Ovary (tissue), 9 donors: ENCODE measurements around the gene INTS13. TPM values are rescaled to one million over a fixed set of nuclear protein-coding genes. Genes with fewer than 3 reads are reported as not detected.

Experiments used
- DNase-seq, 5 donors: peaks; one replicate each; pipeline ENCODE4 v3.0.0-alpha.2; 2019 to 2020
- H3K27ac ChIP-seq, 2 donors: fragments of 200-600 bp; one replicate each; pipeline versions ENCODE4 v1.5.1 to v1.8.0; 2019 to 2022
- H3K27me3 ChIP-seq: fragments of 200-600 bp; one replicate; pipeline ENCODE4 v1.8.0; 2022
- H3K36me3 ChIP-seq: fragments of 200-600 bp; sonication (generic); one replicate; pipeline ENCODE4 v1.5.1; 2019
- H3K4me1 ChIP-seq: one replicate; pipeline ENCODE4 v1.8.1; 2013; ENCODE audit warnings: mild to moderate bottlenecking, moderate library complexity; ENCODE audit not compliant: insufficient read depth
- H3K4me3 ChIP-seq: fragments of 200-600 bp; sonication (generic); one replicate; pipeline ENCODE4 v1.5.1; 2017
- H3K9me3 ChIP-seq, 2 donors: fragments of 200-600 bp in 1 of 2; sonication (generic) in 1 of 2; one replicate each; pipeline versions ENCODE4 v1.5.1 to v1.8.1; 2013 to 2019; ENCODE audit warnings: mild to moderate bottlenecking in 1 of 2, moderate library complexity in 1 of 2
- CTCF ChIP-seq, 3 donors: fragments of 450-650 bp in 2 of 3; fragments of 200-600 bp in 1 of 3; IDR thresholded peaks; one replicate each; pipeline versions ENCODE4 v1.5.1 to v1.8.0; 2016 to 2022; ENCODE audit warnings: antibody characterized with exemption in 3 of 3, mild to moderate bottlenecking in 1 of 3
- EP300 ChIP-seq: sonication (generic); formaldehyde crosslinking; IDR thresholded peaks from one replicate; pipeline ENCODE4 v1.6.1; 2017; ENCODE audit warnings: antibody characterized with exemption
- POLR2A ChIP-seq: fragments of 450-650 bp; IDR thresholded peaks from one replicate; pipeline ENCODE4 v1.6.1; 2017; ENCODE audit warnings: antibody characterized with exemption, mild to moderate bottlenecking, moderate library complexity
- WGBS, 3 donors: extraction: QIAGEN DNeasy Blood & Tissue Kit in 1 of 3; methylation state at CpG; one replicate each; pipeline versions ENCODE4 v1.1.5 to v1.1.7; 2013 to 2017; 5-methylcytosine and 5-hydroxymethylcytosine counted together
- intact Hi-C, 4 donors: fragments of 100-400 bp; cut with DNase I; formaldehyde crosslinking; loops; one replicate each; pipeline versions ENCODE4 v1.11.0 to v1.15.1; 2022 to 2023
- polyA plus RNA-seq, 2 donors: library from polyadenylated mRNA; stranded (reverse); fragments of 200-250 nt in 1 of 2; fragments of 350-450 nt in 1 of 2; fragmentation: Illumina TruSeq in 1 of 2; extraction: RNeasy Lipid Tissue Mini Kit (QIAGEN cat#74804) in 1 of 2; gene quantifications; one replicate each; pipeline ENCODE4 v1.2.3, GENCODE V29; 2013 to 2014
- total RNA-seq, 7 donors: library from RNA; depleted of rRNA in 2 of 7; stranded (reverse); fragments of >200 nt in 2 of 7; fragmentation: NEBNext Ultra II Directional in 3 of 7; extraction: Animal tissue kit (Norgen Biotek cat#: 25700) in 3 of 7; gene quantifications; one replicate each; pipeline versions ENCODE4 v1.1.0 to v1.2.4, GENCODE V29; 2016 to 2023
- donor health status: DM: no; HTN: no; CAD: no; lungs with moderate emphysema.
- donor health status: DM: no; HTN: no; CAD: no.
- donor health status: Bipolar disorder and iron deficiency.
- donor health status: DM: yes; HTN: yes; CAD: no.
- donor health status: DM: no; HTN: no; CAD: no.
- donor health status: DM: yes; HTN: yes; CAD: no.

Gene INTS13
- total and polyA plus RNA-seq, 9 donors: 10.4 to 18.1 (median 16.3) TPM

GRCh38 chr12:26978801-26979200 lies 41.0 kb upstream of the INTS13 start:
- H3K36me3 ChIP-seq: no peaks in the 10 kb centered on the region
- TF ChIP-seq POLR2A: no peak
- TF ChIP-seq CTCF (IDR thresholded peaks at IDR 0.05): no peak
- no peak for TF ChIP-seq EP300
- no peaks in the 10 kb centered on the region for H3K27me3 ChIP-seq
- H3K9me3 ChIP-seq: no peaks in the 10 kb centered on the region
- intact Hi-C loops: no loop called here
- no peaks in the 10 kb centered on the region for H3K4me1 ChIP-seq
- 86 to 97% (median 95%) methylated on average over 1 of the region's 1 CpG for WGBS, 3 donors
- no peak for DNase-seq
- no peak overlapping the region for H3K4me3 ChIP-seq
- H3K27ac ChIP-seq: no peak overlapping the region

- no peak overlapping the region for H3K4me3 ChIP-seq
- H3K36me3 ChIP-seq: no peaks in the 10 kb centered on the region
- no peaks in the 10 kb centered on the region for H3K9me3 ChIP-seq
- H3K27me3 ChIP-seq: no peaks in the 10 kb centered on the region
- H3K27ac ChIP-seq: no peak overlapping the region
- intact Hi-C loops: no loop called here
- WGBS, 3 donors: 96 to 99% (median 96%) methylated on average over 2 of the region's 2 CpGs
- TF ChIP-seq CTCF (IDR thresholded peaks at IDR 0.05) (no peak), EP300 (no peak), POLR2A (no peak)
- no peaks in the 10 kb centered on the region for H3K4me1 ChIP-seq
- DNase-seq: no peak
Observed at GRCh38 chr12:26976687-26977086, 38.9 kb upstream of the INTS13 start.

GRCh38 chr12:26971963-26972362 lies 34.2 kb upstream of the INTS13 start:
- WGBS, 3 donors: 73 to 83% (median 79%) methylated on average over 2 of the region's 2 CpGs
- H3K4me1 ChIP-seq: no peaks in the 10 kb centered on the region
- intact Hi-C loops: no loop called here
- TF ChIP-seq POLR2A: no peak
- TF ChIP-seq EP300: no peak
- no peak for TF ChIP-seq CTCF (IDR thresholded peaks at IDR 0.05)
- H3K36me3 ChIP-seq: no peaks in the 10 kb centered on the region
- DNase-seq: no peak
- no peak overlapping the region for H3K4me3 ChIP-seq
- H3K27me3 ChIP-seq: no peaks in the 10 kb centered on the region
- no peaks in the 10 kb centered on the region for H3K9me3 ChIP-seq
- no peak overlapping the region for H3K27ac ChIP-seq

- intact Hi-C loops: no loop called here
- no peak overlapping the region for H3K27ac ChIP-seq
Observed at GRCh38 chr12:26970136-26970535, 32.4 kb upstream of the INTS13 start.

More at GRCh38 chr12:26970136-26970535, 32.4 kb upstream of the INTS13 start:
- WGBS, 3 donors: 95 to 100% (median 96%) methylated on average over 2 of the region's 2 CpGs
- no peaks in the 10 kb centered on the region for H3K9me3 ChIP-seq
- H3K4me3 ChIP-seq: no peak overlapping the region
- no peaks in the 10 kb centered on the region for H3K27me3 ChIP-seq
- no peaks in the 10 kb centered on the region for H3K4me1 ChIP-seq
- no peak for TF ChIP-seq CTCF (IDR thresholded peaks at IDR 0.05)
- no peak for TF ChIP-seq POLR2A
- TF ChIP-seq EP300: no peak
- H3K36me3 ChIP-seq: no peaks in the 10 kb centered on the region
- DNase-seq: no peak
